Cardiac fibroblast (primary cell): Measurements from ENCODE around the gene SUSD1.
"Not testable (repeated sequence)": the region's sequence is repeated elsewhere in the genome, so short reads cannot be mapped to it uniquely, and the experiment has no call there.

Experiments used
- DNase-seq, 2 donors: peaks; one replicate each; pipeline versions ENCODE4 v3.0.0 to v3.0.0-alpha.2; 2010; ENCODE audit warnings: low read depth in 2 of 2
- H3K4me3 ChIP-seq, 2 donors: replicated peaks in 1 of 2; 1 replicate in 1 of 2; 2 replicates in 1 of 2; pipeline ENCODE4 v1.5.1; 2011; ENCODE audit warnings: low read depth in 2 of 2, low read length in 2 of 2, mild to moderate bottlenecking in 2 of 2, moderate library complexity in 1 of 2
- TF ChIP-seq, protein P1 (sequence below): IDR thresholded peaks from one replicate; pipeline ENCODE4 v1.5.1; 2011; ENCODE audit warnings: low read depth, mild to moderate bottlenecking, low read length, inconsistent platforms

SUSD1 gene

DNA sequence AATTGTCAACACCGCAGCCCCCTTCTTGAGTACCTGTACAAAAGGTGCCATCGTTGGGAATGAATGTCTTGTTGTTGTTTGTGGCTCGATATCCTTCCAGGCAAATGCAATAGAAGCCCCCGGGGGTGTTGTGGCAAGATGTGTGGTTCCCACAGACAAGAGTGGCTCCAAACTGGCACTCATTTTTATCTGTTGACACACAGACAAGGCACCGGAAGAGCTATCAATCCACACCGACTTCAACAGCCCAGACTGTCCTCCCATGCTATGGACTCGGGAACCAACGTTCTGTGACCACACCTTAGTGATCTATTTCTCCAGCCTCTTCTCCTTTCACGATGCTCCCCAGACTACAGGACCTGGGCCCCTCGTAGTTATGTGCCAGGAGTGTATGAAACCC is 25.9 kb downstream of the SUSD1 start:
- no peak overlapping the region for H3K4me3 ChIP-seq
- TF ChIP-seq, protein P1, sequence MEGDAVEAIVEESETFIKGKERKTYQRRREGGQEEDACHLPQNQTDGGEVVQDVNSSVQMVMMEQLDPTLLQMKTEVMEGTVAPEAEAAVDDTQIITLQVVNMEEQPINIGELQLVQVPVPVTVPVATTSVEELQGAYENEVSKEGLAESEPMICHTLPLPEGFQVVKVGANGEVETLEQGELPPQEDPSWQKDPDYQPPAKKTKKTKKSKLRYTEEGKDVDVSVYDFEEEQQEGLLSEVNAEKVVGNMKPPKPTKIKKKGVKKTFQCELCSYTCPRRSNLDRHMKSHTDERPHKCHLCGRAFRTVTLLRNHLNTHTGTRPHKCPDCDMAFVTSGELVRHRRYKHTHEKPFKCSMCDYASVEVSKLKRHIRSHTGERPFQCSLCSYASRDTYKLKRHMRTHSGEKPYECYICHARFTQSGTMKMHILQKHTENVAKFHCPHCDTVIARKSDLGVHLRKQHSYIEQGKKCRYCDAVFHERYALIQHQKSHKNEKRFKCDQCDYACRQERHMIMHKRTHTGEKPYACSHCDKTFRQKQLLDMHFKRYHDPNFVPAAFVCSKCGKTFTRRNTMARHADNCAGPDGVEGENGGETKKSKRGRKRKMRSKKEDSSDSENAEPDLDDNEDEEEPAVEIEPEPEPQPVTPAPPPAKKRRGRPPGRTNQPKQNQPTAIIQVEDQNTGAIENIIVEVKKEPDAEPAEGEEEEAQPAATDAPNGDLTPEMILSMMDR, result no peak
- no peak for DNase-seq

DNA sequence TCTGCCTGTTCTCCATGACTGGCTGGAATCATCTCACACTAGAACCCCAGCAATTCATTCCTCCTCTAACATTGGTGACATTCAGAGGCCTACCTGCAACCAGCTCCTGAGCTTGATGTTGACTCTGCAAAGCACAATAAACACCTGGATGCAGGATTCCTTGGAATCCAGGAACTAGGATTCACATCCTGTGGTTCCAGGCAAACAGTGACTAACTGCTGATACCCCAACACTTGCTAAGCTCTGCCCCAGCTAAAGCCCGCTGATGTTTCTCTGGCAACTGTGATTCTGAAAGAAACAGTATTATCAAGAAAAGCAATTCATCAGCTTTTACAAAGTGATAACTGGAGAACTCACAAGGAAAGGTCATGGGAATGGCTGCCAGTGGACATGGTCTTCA is 29.2 kb downstream of the SUSD1 start:
- DNase-seq, result no peak
- H3K4me3 ChIP-seq, result no peak overlapping the region
- TF ChIP-seq, protein P1, result no peak

DNA sequence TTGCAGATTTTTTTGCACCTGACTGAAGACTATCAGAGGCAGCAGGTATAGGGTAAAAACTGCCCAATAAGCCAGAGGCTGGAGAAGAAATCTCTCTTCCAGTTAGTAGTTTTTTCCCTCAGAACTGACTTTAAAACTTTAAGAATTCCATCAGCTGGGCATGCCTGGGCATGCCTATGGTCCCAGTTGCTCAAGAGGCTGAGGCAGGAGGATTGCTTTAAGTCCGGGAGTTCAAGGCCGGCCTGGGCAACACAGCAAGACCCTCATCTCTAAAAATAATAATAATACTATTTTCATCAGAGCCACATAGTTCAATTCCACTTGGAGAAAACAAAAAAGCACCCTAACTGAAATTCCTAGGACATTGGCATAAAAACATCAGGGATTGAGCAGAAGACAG is 30.3 kb downstream of the SUSD1 start:
- no peak overlapping the region for H3K4me3 ChIP-seq
- DNase-seq, result no peak
- TF ChIP-seq, protein P1, result no peak

DNA sequence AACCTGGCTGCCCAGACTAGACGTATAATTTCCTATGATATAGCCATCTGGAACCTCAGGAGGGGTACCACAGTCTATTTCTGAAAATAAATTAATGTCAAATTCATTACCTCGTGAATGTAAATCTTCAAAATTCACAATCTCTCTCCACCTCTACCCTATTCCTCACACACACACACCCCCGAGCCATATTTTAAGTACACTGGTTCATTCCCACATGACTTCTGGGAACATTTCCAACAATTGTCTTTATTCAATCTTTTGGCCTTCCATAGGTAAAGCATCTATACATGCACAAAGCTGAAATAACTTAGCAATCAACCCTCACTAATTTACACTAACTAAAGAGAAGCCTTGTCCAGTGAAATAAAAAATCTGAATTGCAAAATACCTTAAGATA is 32.7 kb downstream of the SUSD1 start:
- peak in 1 of 2 donors; percentile 9 for DNase-seq
- H3K4me3 ChIP-seq, result no peak overlapping the region
- TF ChIP-seq, protein P1, result no peak

DNA sequence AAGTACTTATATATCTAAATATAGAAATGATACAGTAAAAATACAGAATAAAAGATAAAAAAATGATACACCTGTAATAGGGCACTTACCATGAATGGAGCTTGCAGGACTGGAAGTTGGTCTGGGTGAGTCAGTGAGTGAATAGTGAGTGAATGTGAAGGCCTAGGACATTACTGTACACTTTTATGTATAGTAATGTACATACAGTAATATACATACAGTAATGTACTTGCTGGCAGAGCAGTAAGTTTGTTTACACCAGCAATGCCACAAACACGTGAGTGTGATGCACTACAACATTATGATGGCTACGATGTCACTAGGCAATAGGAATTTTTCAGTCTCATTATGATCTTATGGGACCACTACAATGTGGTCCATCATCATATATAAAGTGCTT is 34.2 kb downstream of the SUSD1 start:
- no peak for DNase-seq
- no peak overlapping the region for H3K4me3 ChIP-seq
- TF ChIP-seq, protein P1, result no peak

DNA sequence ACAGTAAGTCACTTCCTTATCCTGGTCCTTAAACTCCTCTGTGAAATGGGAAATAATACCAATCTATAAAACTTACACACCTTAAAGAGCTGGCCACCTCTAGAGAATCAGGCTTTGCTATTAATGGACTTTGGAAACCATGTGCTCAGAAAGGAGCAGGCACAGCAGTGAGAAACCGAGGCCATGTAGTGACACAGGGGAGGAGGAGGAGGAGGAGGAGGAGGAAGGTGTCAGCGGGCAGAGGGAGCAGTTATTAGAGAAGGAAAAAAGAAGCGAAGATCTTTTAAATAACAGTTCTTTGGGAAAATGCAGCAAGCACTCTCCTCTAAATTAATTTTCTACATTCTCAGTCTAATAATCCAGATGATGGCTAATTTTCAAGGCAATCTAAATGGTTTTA is 38.0 kb downstream of the SUSD1 start:
- no peak for DNase-seq
- no peak overlapping the region for H3K4me3 ChIP-seq
- TF ChIP-seq, protein P1, result no peak

DNA sequence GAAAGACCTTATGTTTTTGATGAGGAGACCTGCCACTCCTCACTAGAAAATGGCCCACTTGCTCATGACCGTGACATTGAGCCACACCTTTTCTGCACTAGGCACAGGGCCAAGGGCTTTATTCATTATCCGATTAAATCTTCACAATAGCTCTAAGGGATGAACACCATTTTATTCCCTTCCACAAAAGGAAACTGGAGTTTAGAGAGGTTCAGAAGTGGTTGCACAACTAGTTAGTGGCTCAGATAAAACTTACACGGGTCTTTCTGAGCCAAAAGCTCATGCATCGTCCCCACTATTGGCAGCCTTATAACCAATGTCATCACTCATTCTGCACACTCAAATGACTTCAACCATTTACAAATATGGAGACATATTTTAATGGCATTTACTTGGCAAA is 39.4 kb downstream of the SUSD1 start:
- DNase-seq, result peak in 1 of 2 donors; percentile 59
- TF ChIP-seq, protein P1, result no peak
- no peak overlapping the region for H3K4me3 ChIP-seq

DNA sequence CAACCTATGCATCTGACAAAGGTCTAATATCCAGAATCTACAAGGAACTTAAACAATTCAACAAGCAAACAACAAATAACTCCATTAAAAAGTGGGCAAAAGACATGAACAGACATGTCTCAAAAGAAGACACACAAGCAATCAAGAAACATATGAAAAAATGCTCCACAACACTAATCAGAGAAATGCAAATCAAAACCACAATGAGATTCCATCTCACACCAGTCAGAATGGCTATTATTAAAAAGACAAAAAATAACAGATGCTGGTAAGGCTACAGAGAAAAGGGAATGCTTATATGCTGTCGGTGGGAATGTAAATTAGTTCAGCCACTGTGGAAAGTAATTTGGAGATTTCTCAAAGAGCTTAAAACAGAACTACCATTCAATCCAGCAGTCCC is 41.3 kb downstream of the SUSD1 start:
- H3K4me3 ChIP-seq, DNase-seq: not testable (repeated sequence)
